CD14-positive monocyte (primary cell): Measurements from ENCODE around the gene CDC40. TPM values are rescaled to one million over a fixed set of nuclear protein-coding genes. Genes with fewer than 3 reads are reported as not detected.

Experiments
- DNase-seq, 3 donors: peaks; one replicate each; pipeline ENCODE4 v3.0.0-alpha.2; 2011 to 2022
- H2AFZ ChIP-seq: 2 replicates; pipeline ENCODE4 v1.6.0; 2012; ENCODE audit warnings: mild to moderate bottlenecking, low read depth, low read length, inconsistent platforms; ENCODE audit not compliant: insufficient read depth, poor library complexity, severe bottlenecking
- H3K27ac ChIP-seq, 2 donors: 1 replicate in 1 of 2; 2 replicates in 1 of 2; pipeline ENCODE4 v1.5.1; 2012 to 2013; ENCODE audit warnings: low read length in 2 of 2, control low read depth in 1 of 2, inconsistent platforms in 1 of 2, low read depth in 1 of 2, mild to moderate bottlenecking in 1 of 2
- H3K27me3 ChIP-seq, 2 donors: one replicate each; pipeline versions ENCODE4 v1.6.0 to v1.6.1; 2011 to 2013; ENCODE audit warnings: low read length in 2 of 2; ENCODE audit not compliant: control insufficient read depth in 2 of 2, insufficient read depth in 2 of 2
- H3K36me3 ChIP-seq, 2 donors: replicated peaks in 1 of 2; 1 replicate in 1 of 2; 2 replicates in 1 of 2; pipeline versions ENCODE4 v1.5.1 to v1.6.1; 2012 to 2013; ENCODE audit warnings: low read length in 2 of 2, control low read depth in 1 of 2, inconsistent platforms in 1 of 2, mild to moderate bottlenecking in 1 of 2; ENCODE audit not compliant: insufficient read depth in 2 of 2, control insufficient read depth in 1 of 2
- H3K4me1 ChIP-seq, 2 donors: 1 replicate in 1 of 2; 2 replicates in 1 of 2; pipeline versions ENCODE4 v1.5.1 to v1.6.1; 2012 to 2013; ENCODE audit warnings: low read length in 2 of 2, control low read depth in 1 of 2, inconsistent platforms in 1 of 2, mild to moderate bottlenecking in 1 of 2, moderate library complexity in 1 of 2; ENCODE audit not compliant: insufficient read depth in 2 of 2, control insufficient read depth in 1 of 2
- H3K4me2 ChIP-seq: replicated peaks from 2 replicates; pipeline ENCODE3; 2012; ENCODE audit warnings: low read length, moderate library complexity, mild to moderate bottlenecking; ENCODE audit not compliant: poor library complexity, severe bottlenecking; ENCODE audit errors: extremely low read depth
- H3K4me3 ChIP-seq, 3 experiments: fragments of 200-600 bp in 1 of 3; sonication (generic) in 1 of 3; replicated peaks in 1 of 3; 1 replicate in 2 of 3; 2 replicates in 1 of 3; pipeline ENCODE4 v1.5.1; 2011 to 2013; ENCODE audit warnings: low read length in 3 of 3, mild to moderate bottlenecking in 3 of 3, control low read depth in 2 of 3, low read depth in 2 of 3, inconsistent platforms in 1 of 3, moderate library complexity in 1 of 3
- H3K79me2 ChIP-seq: 2 replicates; pipeline ENCODE4 v1.6.0; 2012; ENCODE audit warnings: mild to moderate bottlenecking, control low read depth, inconsistent platforms, low read length, moderate library complexity; ENCODE audit not compliant: insufficient read depth
- H3K9ac ChIP-seq: 2 replicates; pipeline ENCODE4 v1.6.0; 2017; ENCODE audit warnings: low read length, mild to moderate bottlenecking; ENCODE audit not compliant: insufficient read depth, poor library complexity, severe bottlenecking
- H3K9me3 ChIP-seq, 2 donors: replicated peaks in 1 of 2; 1 replicate in 1 of 2; 2 replicates in 1 of 2; pipeline versions ENCODE4 v1.5.1 to v1.6.1; 2012 to 2013; ENCODE audit warnings: low read length in 2 of 2, control low read depth in 1 of 2; ENCODE audit not compliant: control insufficient read depth in 1 of 2, insufficient read depth in 1 of 2
- H4K20me1 ChIP-seq: 2 replicates; pipeline ENCODE4 v1.6.0; 2012; ENCODE audit warnings: mild to moderate bottlenecking, low read length, control low read depth, moderate library complexity; ENCODE audit not compliant: insufficient read depth
- H3K27ac Mint-ChIP-seq, 7 donors: one replicate each; pipeline ENCODE4 v1.8.0; 2020; ENCODE audit warnings: mild to moderate bottlenecking in 7 of 7, mixed read lengths in 7 of 7, moderate library complexity in 6 of 7, inconsistent platforms in 2 of 7
- H3K27me3 Mint-ChIP-seq, 3 donors: one replicate each; pipeline ENCODE4 v1.8.0; 2021 to 2022; ENCODE audit warnings: low read depth in 3 of 3, mild to moderate bottlenecking in 3 of 3, mixed read lengths in 3 of 3, moderate library complexity in 3 of 3, inconsistent platforms in 1 of 3
- H3K36me3 Mint-ChIP-seq, 2 donors: one replicate each; pipeline ENCODE4 v1.8.0; 2020; ENCODE audit warnings: mixed read lengths in 2 of 2, inconsistent platforms in 1 of 2, mild to moderate bottlenecking in 1 of 2
- H3K4me1 Mint-ChIP-seq: one replicate; pipeline ENCODE4 v1.8.0; 2020; ENCODE audit warnings: mild to moderate bottlenecking, mixed read lengths
- H3K4me3 Mint-ChIP-seq, 2 donors: one replicate each; pipeline ENCODE4 v1.8.0; 2020; ENCODE audit warnings: mild to moderate bottlenecking in 2 of 2, mixed read lengths in 2 of 2, moderate library complexity in 1 of 2
- H3K9me3 Mint-ChIP-seq, 7 donors: one replicate each; pipeline ENCODE4 v1.8.0; 2020 to 2022; ENCODE audit warnings: mixed read lengths in 7 of 7, mild to moderate bottlenecking in 6 of 7, moderate library complexity in 6 of 7, inconsistent platforms in 2 of 7
- CTCF ChIP-seq: fragments of 200-600 bp; IDR thresholded peaks from one replicate; pipeline ENCODE4 v1.8.0; 2022; ENCODE audit warnings: antibody characterized with exemption, mild to moderate bottlenecking
- WGBS: methylation state at CpG from one replicate; pipeline ENCODE4 v1.1.5; 2013; ENCODE audit warnings: missing lambda C conversion rate; ENCODE audit not compliant: insufficient coverage; 5-methylcytosine and 5-hydroxymethylcytosine counted together
- intact Hi-C, 2 donors: fragments of 100-400 bp; cut with micrococcal nuclease; formaldehyde crosslinking; loops; one replicate each; pipeline versions ENCODE4 v1.15.0 to v1.15.1; 2023
- polyA plus RNA-seq, 3 donors: library from polyadenylated mRNA; depleted of rRNA in 1 of 3; unstranded in 2 of 3; stranded (reverse) in 1 of 3; fragments of 300-500 nt in 2 of 3; fragments of >200 nt in 1 of 3; fragmentation: Illumina TruSeq in 2 of 3; gene quantifications; 1 replicate in 2 of 3; 2 replicates in 1 of 3; pipeline ENCODE4 v1.2.3, GENCODE V29; 2012 to 2021

The CDC40 gene
- polyA plus RNA-seq, 3 donors: 13.6 to 26.4 (median 17.0) TPM

- H3K27me3 ChIP-seq: no peaks in the 10 kb centered on the region
- no peaks in the 10 kb centered on the region for H4K20me1 ChIP-seq
- DNase-seq: no peak
- no peak overlapping the region for H3K4me2 ChIP-seq
- H2AFZ ChIP-seq: no peak overlapping the region
- no peaks in the 10 kb centered on the region for H3K36me3 ChIP-seq
- intact Hi-C loops: no loop called here
- H3K27ac ChIP-seq: no peak overlapping the region
- Mint-ChIP-seq H3K36me3 (no peaks in the 10 kb centered on the region), H3K27ac (no peak overlapping the region), H3K4me1 (no peaks in the 10 kb centered on the region), H3K27me3 (peaks cover 0 to 2% (median 0%) of the 10 kb centered on the region in 3 donors), H3K9me3 (peaks cover 0 to 3% (median 0%) of the 10 kb centered on the region in 7 donors), H3K4me3 (no peak overlapping the region)
- H3K4me3 ChIP-seq: no peak overlapping the region
- H3K9ac ChIP-seq: no peak overlapping the region
- WGBS: no CpG with 5 or more reads among the region's 4 CpGs
- H3K79me2 ChIP-seq: no peaks in the 10 kb centered on the region
- no peaks in the 10 kb centered on the region for H3K4me1 ChIP-seq
- no peaks in the 10 kb centered on the region for H3K9me3 ChIP-seq
- TF ChIP-seq CTCF: no peak
Measured at GRCh38 chr6:110250058-110250457, 69.8 kb downstream of the CDC40 start.

- WGBS: 100% methylated on average over 1 of the region's 5 CpGs
- H3K4me3 Mint-ChIP-seq: no peak overlapping the region
- no peaks in the 10 kb centered on the region for H3K36me3 ChIP-seq
- no peaks in the 10 kb centered on the region for H3K9me3 ChIP-seq
- no peak overlapping the region for H2AFZ ChIP-seq
- no peak overlapping the region for H3K27ac ChIP-seq
- intact Hi-C loops: no loop called here
- no peak overlapping the region for H3K4me3 ChIP-seq
- peaks cover 0 to 3% (median 0%) of the 10 kb centered on the region in 7 donors for H3K9me3 Mint-ChIP-seq
- H3K27ac Mint-ChIP-seq: no peak overlapping the region
- H3K9ac ChIP-seq: no peak overlapping the region
- no peak overlapping the region for H3K4me2 ChIP-seq
- no peaks in the 10 kb centered on the region for H3K79me2 ChIP-seq
- DNase-seq: no peak
- H3K4me1 ChIP-seq: no peaks in the 10 kb centered on the region
- H4K20me1 ChIP-seq: no peaks in the 10 kb centered on the region
- peaks cover 0 to 2% (median 2%) of the 10 kb centered on the region in 3 donors for H3K27me3 Mint-ChIP-seq
- no peak for TF ChIP-seq CTCF
- H3K36me3 Mint-ChIP-seq: no peaks in the 10 kb centered on the region
- no peaks in the 10 kb centered on the region for H3K4me1 Mint-ChIP-seq
- H3K27me3 ChIP-seq: no peaks in the 10 kb centered on the region
Measured at GRCh38 chr6:110250838-110251237, 70.6 kb downstream of the CDC40 start.
